GM18507 (cell line): ENCODE data around the gene ITK.
A peak's percentile ranks its signal among the peaks of the same experiment; 100 is the strongest.
"Not testable (repeated sequence)": the region's sequence is repeated elsewhere in the genome, so short reads cannot be mapped to it uniquely, and the experiment has no call there.

ENCODE experiments used
- DNase-seq: peaks from one replicate; pipeline ENCODE4 v3.0.0; 2011; ENCODE audit warnings: low read depth; ENCODE audit not compliant: insufficient read length; ENCODE audit errors: extremely low spot score
- FAIRE-seq: peaks from 2 replicates; lab custom pipeline; 2011; peaks lifted over from hg19 to GRCh38; lab: Jason Lieb, UNC

Gene ITK

GRCh38 chr5:157166214-157167213, 14.1 kb upstream of the ITK start, which contains the start of gene GARIN3:
Gene GARIN3, minus strand, starts transcription at chr5:157166264. Its CDS starts 96 bp downstream, at chr5:157166168.
- no peak for DNase-seq

GRCh38 chr5:157167214-157167621, 13.4 kb upstream of the ITK start:
- FAIRE-seq (peak; percentile 42), DNase-seq (no peak)

More at GRCh38 chr5:157166214-157167213, 14.1 kb upstream of the ITK start, which contains the start of gene GARIN3:
- no peak for FAIRE-seq

DNA sequence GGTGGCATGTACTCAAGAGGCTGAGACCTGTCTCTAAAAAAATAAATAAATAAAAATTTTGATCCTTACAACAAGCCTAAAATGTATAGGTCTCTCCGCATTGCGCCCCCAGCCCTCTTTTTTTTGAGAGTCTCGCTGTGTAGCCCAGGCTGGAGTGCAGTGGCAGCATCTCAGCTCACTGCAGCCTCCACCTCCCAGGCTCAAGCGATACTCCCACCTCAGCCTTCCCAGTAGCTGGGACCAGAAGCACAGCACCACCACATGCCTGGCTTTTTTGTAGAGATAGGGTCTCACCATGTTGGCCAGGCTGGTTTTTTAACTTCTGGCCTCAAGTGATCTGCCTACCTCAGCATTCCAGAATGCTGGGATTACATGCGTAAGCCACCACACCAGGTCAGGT, 12.4 kb upstream of the ITK start:
- FAIRE-seq (no peak), DNase-seq (no peak)

GRCh38 chr5:157172403-157172802, 8.2 kb upstream of the ITK start:
- peak; percentile 62 for DNase-seq
- FAIRE-seq, result peak; percentile 99

- no peak for DNase-seq
- no peak for FAIRE-seq
Measured at GRCh38 chr5:157175071-157175612, 5.5 kb upstream of the ITK start.

GRCh38 chr5:157177953-157178352, 2.7 kb upstream of the ITK start:
- FAIRE-seq (no peak), DNase-seq (no peak)

- DNase-seq, result no peak
- no peak for FAIRE-seq
Measured at GRCh38 chr5:157178966-157179365, 1.7 kb upstream of the ITK start.

DNA sequence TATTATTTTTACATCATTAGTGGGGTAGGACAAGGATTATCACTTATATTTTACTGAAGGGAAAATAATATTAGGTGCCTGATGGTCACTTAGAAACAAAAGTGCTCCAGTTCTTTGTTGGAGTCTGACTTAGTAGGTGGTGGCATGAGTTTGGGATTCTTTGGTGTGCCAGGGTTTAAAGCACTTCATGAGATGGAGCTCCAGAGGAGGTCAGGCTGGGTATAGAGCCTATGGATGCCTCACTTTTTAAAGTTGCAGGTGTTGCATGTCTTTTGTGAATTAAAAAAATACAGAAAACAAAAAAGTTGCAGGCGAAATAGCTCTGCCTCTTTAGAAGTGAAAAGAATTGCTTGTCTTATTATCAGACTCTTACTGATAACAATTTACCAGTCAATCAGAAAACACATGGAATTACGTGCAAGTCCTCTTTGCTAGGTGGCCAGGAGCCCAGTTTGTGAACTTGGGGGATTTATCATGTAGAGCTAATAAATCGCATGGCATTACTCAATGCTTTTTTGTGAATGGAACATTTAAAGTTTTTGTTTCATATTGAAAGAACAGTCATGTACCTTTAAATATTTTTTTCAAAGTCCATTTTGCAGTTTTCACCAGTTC, 1.6 kb downstream of the ITK start:
- DNase-seq, result no peak
- no peak for FAIRE-seq

- FAIRE-seq, result no peak
- DNase-seq, result no peak
Measured at GRCh38 chr5:157184117-157184670, 3.6 kb downstream of the ITK start.

DNA sequence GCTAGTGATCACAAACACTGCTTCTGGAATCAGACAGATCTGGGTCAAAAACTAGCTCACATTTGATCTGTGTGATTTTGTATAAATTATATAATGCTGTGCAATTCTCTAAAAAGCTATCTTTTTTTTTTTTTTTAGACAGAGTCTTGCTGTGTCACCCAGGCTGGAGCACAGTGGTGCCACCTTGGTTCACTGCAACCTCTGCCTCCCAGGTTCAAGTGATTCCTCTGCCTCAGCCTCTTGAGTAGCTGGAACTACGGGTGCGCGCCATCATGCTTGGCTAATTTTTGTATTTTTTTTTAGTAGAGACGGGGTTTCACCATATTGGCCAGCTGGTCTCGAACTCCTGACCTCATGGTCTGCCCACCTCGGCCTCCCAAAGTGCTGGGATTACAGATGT, 4.5 kb downstream of the ITK start:
- not testable (repeated sequence) for FAIRE-seq, DNase-seq

DNA sequence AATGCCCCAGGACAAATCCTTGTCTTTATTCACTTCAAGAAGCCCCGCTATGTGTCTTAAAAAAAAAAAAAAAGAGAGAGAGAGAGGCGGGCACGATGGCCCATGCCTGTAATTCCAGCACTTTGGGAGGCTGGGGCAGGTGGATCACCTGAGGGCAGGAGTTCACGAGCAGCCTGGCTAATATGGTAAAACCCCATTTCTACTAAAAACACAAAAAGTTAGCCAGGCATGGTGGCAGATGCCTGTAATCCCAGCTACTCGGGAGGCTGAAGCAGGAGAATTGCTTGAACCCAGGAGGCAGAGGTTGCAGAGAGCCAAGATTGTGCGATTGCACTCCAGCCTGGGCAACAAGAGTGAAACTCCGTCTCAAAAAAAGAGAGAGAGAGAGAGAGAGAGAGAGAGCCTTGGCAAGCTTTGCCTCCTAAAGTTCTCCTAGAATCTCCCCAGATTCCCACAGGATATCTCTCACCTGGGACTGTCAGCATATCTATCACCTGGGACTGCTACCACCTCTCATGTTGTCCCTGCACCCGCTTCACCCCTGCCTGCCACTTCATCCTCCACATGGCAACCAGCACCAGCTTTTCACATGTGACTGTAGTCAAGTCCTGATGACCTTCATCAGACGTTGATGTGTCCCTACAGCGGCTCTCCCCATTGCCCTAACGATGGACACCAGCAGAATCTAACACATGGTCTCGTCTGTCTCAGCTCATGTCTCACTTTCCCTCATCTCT, 5.8 kb downstream of the ITK start:
- no peak for DNase-seq
- FAIRE-seq, result no peak

GRCh38 chr5:157187046-157187754, 6.6 kb downstream of the ITK start:
- DNase-seq (no peak), FAIRE-seq (no peak)

- DNase-seq (no peak), FAIRE-seq (no peak)
Measured at GRCh38 chr5:157188270-157188669, 7.6 kb downstream of the ITK start.

DNA sequence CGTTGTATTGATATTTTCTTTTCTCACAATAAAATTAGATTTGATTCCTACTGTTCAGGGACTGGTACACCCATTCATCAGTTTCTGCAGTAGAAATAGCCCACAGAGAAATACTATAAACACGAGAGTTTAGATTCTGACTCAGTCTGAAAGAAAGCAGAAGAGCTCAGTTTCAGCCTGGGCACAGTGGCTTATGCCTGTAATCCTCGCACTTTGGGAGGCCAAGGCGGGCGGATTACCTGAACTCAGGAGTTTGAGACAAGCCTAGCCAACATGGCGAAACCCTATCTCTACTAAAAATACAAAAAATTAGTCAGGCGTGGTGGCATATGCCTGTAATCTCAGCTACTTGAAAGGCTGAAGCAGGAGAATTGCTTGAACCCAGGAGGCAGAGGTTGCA, 8.6 kb downstream of the ITK start:
- DNase-seq, result no peak
- no peak for FAIRE-seq

DNA sequence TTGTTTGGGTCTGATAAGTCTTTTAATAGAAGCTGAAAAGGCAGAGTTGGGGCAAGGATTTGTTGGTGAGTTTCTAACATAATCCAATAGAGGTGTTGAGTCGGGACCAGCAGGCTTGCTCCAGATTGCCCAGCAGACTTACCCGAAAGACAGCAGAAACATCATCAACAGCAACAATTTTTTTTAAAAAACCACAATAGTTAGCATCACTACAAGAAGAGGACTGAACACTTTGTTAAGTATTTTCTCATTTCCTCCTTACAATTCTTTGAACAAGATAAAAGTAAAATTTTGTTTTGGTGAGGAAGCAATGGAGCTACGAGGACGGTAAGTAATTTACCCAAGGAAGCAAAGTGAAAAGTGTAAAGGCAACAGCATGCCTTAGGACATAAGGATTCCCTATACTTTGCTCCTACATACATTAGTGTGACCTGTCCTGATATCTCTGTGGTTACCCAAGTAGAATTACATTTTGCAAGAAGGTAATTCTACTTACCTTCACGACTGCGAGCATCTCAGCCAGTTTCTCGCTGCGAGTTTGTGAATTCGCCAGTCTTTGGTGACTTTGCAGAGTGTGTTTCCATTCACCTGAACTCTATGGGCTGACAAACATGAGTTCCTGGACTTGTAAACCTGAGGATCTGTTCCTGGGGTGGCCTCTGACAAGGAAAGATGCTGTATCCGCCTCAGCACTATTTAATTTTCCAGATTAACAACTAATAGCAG, 13.2 kb downstream of the ITK start:
- DNase-seq (no peak), FAIRE-seq (no peak)

DNA sequence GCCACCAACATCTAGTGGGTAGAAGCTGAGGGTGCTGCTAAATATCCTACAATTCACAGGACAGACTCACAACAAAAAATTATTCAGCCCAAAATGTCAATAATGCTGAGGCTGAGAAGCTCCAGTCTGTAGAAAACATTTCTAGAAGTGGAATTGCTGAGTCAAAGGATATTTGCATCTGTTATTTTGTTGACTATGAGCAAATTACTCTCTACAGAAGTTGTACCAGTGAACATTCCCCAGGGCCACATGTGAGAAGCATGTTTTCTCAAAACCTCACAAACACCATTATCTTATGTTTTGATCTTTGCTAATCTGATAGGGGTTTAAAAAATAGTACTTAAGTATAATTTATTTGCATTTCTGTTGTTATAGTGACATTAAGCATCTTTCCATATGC, 15.4 kb downstream of the ITK start:
- DNase-seq, result no peak
- FAIRE-seq, result no peak

- DNase-seq (no peak), FAIRE-seq (no peak)
Measured at GRCh38 chr5:157197086-157197485, 16.4 kb downstream of the ITK start.

DNA sequence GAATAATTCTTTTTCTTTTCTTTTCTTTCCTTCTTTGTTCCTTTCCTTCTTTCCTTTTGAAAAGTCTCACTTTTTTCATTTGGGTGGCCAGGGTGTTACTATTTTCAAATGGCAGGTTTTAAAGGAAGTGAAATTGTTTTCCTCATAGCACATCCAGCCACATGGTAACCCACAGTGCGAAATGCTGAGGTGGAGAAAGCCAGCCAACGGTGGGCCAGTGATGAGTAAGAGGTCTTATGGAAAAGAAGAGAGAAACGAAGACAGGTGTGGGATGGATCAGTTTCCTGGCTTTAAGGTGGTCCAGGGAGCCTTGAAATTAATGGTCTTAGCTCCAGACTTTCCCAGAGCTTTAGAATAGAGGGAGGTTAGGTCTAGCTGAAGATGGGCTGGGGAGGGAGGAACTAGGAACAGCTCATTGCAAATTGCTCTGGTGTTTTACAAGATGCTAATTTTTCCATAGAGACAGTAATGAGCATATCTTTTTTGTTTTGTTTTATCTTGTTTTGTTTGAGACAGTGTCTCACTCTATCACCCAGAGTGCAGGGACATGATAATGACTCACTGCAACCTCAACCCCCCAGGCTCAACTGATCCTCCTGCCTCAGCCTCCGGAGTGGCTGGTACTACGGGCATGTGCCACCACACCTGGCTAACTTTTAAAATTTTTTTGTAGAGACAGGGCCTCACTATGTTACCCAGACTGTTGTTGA, 17.8 kb downstream of the ITK start:
- FAIRE-seq (no peak), DNase-seq (no peak)
